Mesendoderm (in vitro differentiated cells): ENCODE results near the gene GNG7.

ENCODE experiments used
- DNase-seq: peaks from one replicate; pipeline ENCODE4 v3.0.0; 2013
- H2AK5ac ChIP-seq: 2 replicates; pipeline ENCODE4 v1.6.1; 2013; ENCODE audit warnings: low read length, inconsistent platforms
- H2BK120ac ChIP-seq: 2 replicates; pipeline ENCODE4 v1.6.1; 2013; ENCODE audit warnings: low read depth, mild to moderate bottlenecking, low read length, moderate library complexity, mixed read lengths
- H2BK15ac ChIP-seq: replicated peaks from 2 replicates; pipeline ENCODE4 v1.6.1; 2013; ENCODE audit warnings: low read depth, mild to moderate bottlenecking, moderate library complexity
- H2BK5ac ChIP-seq: 2 replicates; pipeline ENCODE4 v1.6.1; 2013; ENCODE audit warnings: low read length, inconsistent platforms
- H3K18ac ChIP-seq: 2 replicates; pipeline ENCODE4 v1.6.1; 2013; ENCODE audit warnings: mild to moderate bottlenecking, low read length, mixed read lengths
- H3K23ac ChIP-seq: one replicate; pipeline ENCODE4 v1.6.1; 2013; ENCODE audit warnings: low read length
- H3K27ac ChIP-seq: 2 replicates; pipeline ENCODE4 v1.5.1; 2013; ENCODE audit warnings: low read depth, mild to moderate bottlenecking, inconsistent platforms, low read length, moderate library complexity
- H3K27me3 ChIP-seq: 2 replicates; pipeline ENCODE4 v1.6.1; 2013; ENCODE audit warnings: low read length, control low read depth, mild to moderate bottlenecking, inconsistent platforms; ENCODE audit not compliant: insufficient read depth, poor library complexity
- H3K36me3 ChIP-seq: 2 replicates; pipeline ENCODE4 v1.6.1; 2013; ENCODE audit warnings: low read length, inconsistent platforms; ENCODE audit not compliant: control insufficient read depth, insufficient read depth
- H3K4ac ChIP-seq: one replicate; pipeline ENCODE4 v1.6.1; 2013; ENCODE audit warnings: low read depth, mild to moderate bottlenecking, low read length, moderate library complexity
- H3K4me1 ChIP-seq: 2 replicates; pipeline ENCODE4 v1.6.1; 2013; ENCODE audit warnings: low read depth, low read length, inconsistent platforms; ENCODE audit not compliant: control insufficient read depth
- H3K4me2 ChIP-seq: 2 replicates; pipeline ENCODE4 v1.6.1; 2013; ENCODE audit warnings: low read length
- H3K4me3 ChIP-seq: 2 replicates; pipeline ENCODE4 v1.5.1; 2013; ENCODE audit warnings: mild to moderate bottlenecking, low read length
- H3K56ac ChIP-seq: one replicate; pipeline ENCODE4 v1.6.1; 2013; ENCODE audit warnings: low read length
- H3K79me1 ChIP-seq: 2 replicates; pipeline ENCODE4 v1.6.1; 2013; ENCODE audit warnings: low read length, inconsistent platforms
- H3K79me2 ChIP-seq: 2 replicates; pipeline ENCODE4 v1.6.1; 2013; ENCODE audit warnings: mild to moderate bottlenecking, low read length; ENCODE audit not compliant: control insufficient read depth, insufficient read depth
- H3K9ac ChIP-seq: 2 replicates; pipeline ENCODE4 v1.6.1; 2013; ENCODE audit warnings: low read length, inconsistent platforms
- H4K5ac ChIP-seq: one replicate; pipeline ENCODE4 v1.6.1; 2013; ENCODE audit warnings: low read length
- H4K8ac ChIP-seq: one replicate; pipeline ENCODE4 v1.6.1; 2013; ENCODE audit warnings: low read depth, mild to moderate bottlenecking, control low read depth, low read length, moderate library complexity
- WGBS: extraction: QIAGEN DNeasy Blood & Tissue Kit; methylation state at CpG from one replicate; pipeline ENCODE4 v1.1.7; 2013; ENCODE audit warnings: low lambda C conversion rate, missing lambda C conversion rate; ENCODE audit not compliant: insufficient coverage; ENCODE audit errors: extremely low coverage; 5-methylcytosine and 5-hydroxymethylcytosine counted together

The GNG7 gene

GRCh38 chr19:2628597-2628996 is 73.9 kb downstream of the GNG7 start:
- Histone ChIP-seq H3K4me2 (no peak overlapping the region), H3K4me3 (no peak overlapping the region), H3K56ac (no peak overlapping the region), H3K27me3 (no peaks in the 10 kb centered on the region), H2BK120ac (no peak overlapping the region), H3K79me2 (no peaks in the 10 kb centered on the region), H2BK15ac (no peak overlapping the region), H3K4me1 (no peaks in the 10 kb centered on the region), H3K4ac (no peak overlapping the region), H4K8ac (no peak overlapping the region), H2AK5ac (no peak overlapping the region), H2BK5ac (no peak overlapping the region), H3K27ac (no peak overlapping the region), H3K79me1 (no peaks in the 10 kb centered on the region), H3K18ac (no peak overlapping the region), H4K5ac (no peak overlapping the region), H3K23ac (no peak overlapping the region), H3K9ac (no peak overlapping the region), H3K36me3 (no peaks in the 10 kb centered on the region)
- no CpG with 5 or more reads among the region's 8 CpGs for WGBS
- DNase-seq: no peak

GRCh38 chr19:2627855-2628254 is 74.6 kb downstream of the GNG7 start:
- Histone ChIP-seq H3K27me3 (no peaks in the 10 kb centered on the region), H3K4me1 (no peaks in the 10 kb centered on the region), H3K27ac (no peak overlapping the region), H3K18ac (no peak overlapping the region), H4K8ac (no peak overlapping the region), H4K5ac (no peak overlapping the region), H3K23ac (no peak overlapping the region), H2AK5ac (no peak overlapping the region), H2BK5ac (no peak overlapping the region), H3K36me3 (no peaks in the 10 kb centered on the region), H3K4ac (no peak overlapping the region), H2BK120ac (no peak overlapping the region), H3K4me2 (no peak overlapping the region), H3K79me1 (no peaks in the 10 kb centered on the region), H3K4me3 (no peak overlapping the region), H3K56ac (no peak overlapping the region), H3K79me2 (no peaks in the 10 kb centered on the region), H2BK15ac (no peak overlapping the region), H3K9ac (no peak overlapping the region)
- DNase-seq: no peak
- no CpG with 5 or more reads among the region's 7 CpGs for WGBS

- Histone ChIP-seq H2BK120ac (no peak overlapping the region), H3K4me2 (no peak overlapping the region), H2AK5ac (no peak overlapping the region), H3K36me3 (no peaks in the 10 kb centered on the region), H3K18ac (no peak overlapping the region), H3K4ac (no peak overlapping the region), H4K8ac (no peak overlapping the region), H3K27me3 (no peaks in the 10 kb centered on the region), H3K27ac (no peak overlapping the region), H3K9ac (no peak overlapping the region), H3K56ac (no peak overlapping the region), H2BK15ac (no peak overlapping the region), H3K79me1 (no peaks in the 10 kb centered on the region), H3K79me2 (no peaks in the 10 kb centered on the region), H3K4me1 (no peaks in the 10 kb centered on the region), H3K23ac (no peak overlapping the region), H4K5ac (no peak overlapping the region), H2BK5ac (no peak overlapping the region), H3K4me3 (no peak overlapping the region)
- peak; percentile 37 for DNase-seq
- WGBS: no CpG with 5 or more reads among the region's 17 CpGs
Observed at GRCh38 chr19:2627319-2627829, 75.1 kb downstream of the GNG7 start.

- Histone ChIP-seq H3K79me1 (no peaks in the 10 kb centered on the region), H2BK120ac (no peak overlapping the region), H3K79me2 (no peaks in the 10 kb centered on the region), H2BK5ac (no peak overlapping the region), H3K4me1 (no peaks in the 10 kb centered on the region), H3K4me3 (no peak overlapping the region), H3K18ac (no peak overlapping the region), H3K27me3 (no peaks in the 10 kb centered on the region), H2AK5ac (no peak overlapping the region), H3K56ac (no peak overlapping the region), H3K4me2 (no peak overlapping the region), H3K36me3 (no peaks in the 10 kb centered on the region), H4K5ac (no peak overlapping the region), H2BK15ac (no peak overlapping the region), H3K9ac (no peak overlapping the region), H3K27ac (no peak overlapping the region), H3K4ac (no peak overlapping the region), H3K23ac (no peak overlapping the region), H4K8ac (no peak overlapping the region)
- no peak for DNase-seq
- WGBS: no CpG with 5 or more reads among the region's 9 CpGs
Observed at GRCh38 chr19:2625434-2625833, 77.1 kb downstream of the GNG7 start.

- H3K9ac ChIP-seq: no peak overlapping the region
- H2BK5ac ChIP-seq: no peak overlapping the region
- no peaks in the 10 kb centered on the region for H3K79me2 ChIP-seq
- WGBS: no CpG with 5 or more reads among the region's 11 CpGs
- H3K27me3 ChIP-seq: no peaks in the 10 kb centered on the region
- no peak overlapping the region for H2AK5ac ChIP-seq
- no peak overlapping the region for H3K4ac ChIP-seq
- peak; percentile 90 for DNase-seq
- H3K36me3 ChIP-seq: no peaks in the 10 kb centered on the region
- no peak overlapping the region for H4K5ac ChIP-seq
- H3K4me2 ChIP-seq: no peak overlapping the region
- H3K27ac ChIP-seq: no peak overlapping the region
- H2BK120ac ChIP-seq: no peak overlapping the region
- no peaks in the 10 kb centered on the region for H3K79me1 ChIP-seq
- no peak overlapping the region for H3K23ac ChIP-seq
- no peak overlapping the region for H3K18ac ChIP-seq
- H3K4me3 ChIP-seq: no peak overlapping the region
- no peaks in the 10 kb centered on the region for H3K4me1 ChIP-seq
- H2BK15ac ChIP-seq: no peak overlapping the region
- H4K8ac ChIP-seq: no peak overlapping the region
- peak overlapping the region; percentile 34 for H3K56ac ChIP-seq
Observed at GRCh38 chr19:2624537-2625091, 77.9 kb downstream of the GNG7 start.

GRCh38 chr19:2623798-2624197 is 78.7 kb downstream of the GNG7 start:
- Histone ChIP-seq H3K27ac (no peak overlapping the region), H3K9ac (no peak overlapping the region), H3K36me3 (no peaks in the 10 kb centered on the region), H3K4me1 (no peaks in the 10 kb centered on the region), H2BK5ac (no peak overlapping the region), H3K18ac (no peak overlapping the region), H2BK120ac (no peak overlapping the region), H3K4me3 (no peak overlapping the region), H4K8ac (no peak overlapping the region), H2BK15ac (no peak overlapping the region), H3K4ac (no peak overlapping the region), H3K79me1 (no peaks in the 10 kb centered on the region), H3K23ac (no peak overlapping the region), H3K27me3 (no peaks in the 10 kb centered on the region), H2AK5ac (peak overlapping the region; percentile 45), H3K79me2 (no peaks in the 10 kb centered on the region), H3K56ac (no peak overlapping the region), H3K4me2 (no peak overlapping the region), H4K5ac (no peak overlapping the region)
- no peak for DNase-seq
- WGBS: no CpG with 5 or more reads among the region's 12 CpGs
